ENCODE measurements around the gene MIS18A.
A peak's percentile ranks its signal among the peaks of the same experiment; 100 is the strongest.
"Not testable (repeated sequence)": the region's sequence is repeated elsewhere in the genome, so short reads cannot be mapped to it uniquely, and the experiment has no call there.

MIS18A gene, protein sequence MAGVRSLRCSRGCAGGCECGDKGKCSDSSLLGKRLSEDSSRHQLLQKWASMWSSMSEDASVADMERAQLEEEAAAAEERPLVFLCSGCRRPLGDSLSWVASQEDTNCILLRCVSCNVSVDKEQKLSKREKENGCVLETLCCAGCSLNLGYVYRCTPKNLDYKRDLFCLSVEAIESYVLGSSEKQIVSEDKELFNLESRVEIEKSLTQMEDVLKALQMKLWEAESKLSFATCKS

DNA sequence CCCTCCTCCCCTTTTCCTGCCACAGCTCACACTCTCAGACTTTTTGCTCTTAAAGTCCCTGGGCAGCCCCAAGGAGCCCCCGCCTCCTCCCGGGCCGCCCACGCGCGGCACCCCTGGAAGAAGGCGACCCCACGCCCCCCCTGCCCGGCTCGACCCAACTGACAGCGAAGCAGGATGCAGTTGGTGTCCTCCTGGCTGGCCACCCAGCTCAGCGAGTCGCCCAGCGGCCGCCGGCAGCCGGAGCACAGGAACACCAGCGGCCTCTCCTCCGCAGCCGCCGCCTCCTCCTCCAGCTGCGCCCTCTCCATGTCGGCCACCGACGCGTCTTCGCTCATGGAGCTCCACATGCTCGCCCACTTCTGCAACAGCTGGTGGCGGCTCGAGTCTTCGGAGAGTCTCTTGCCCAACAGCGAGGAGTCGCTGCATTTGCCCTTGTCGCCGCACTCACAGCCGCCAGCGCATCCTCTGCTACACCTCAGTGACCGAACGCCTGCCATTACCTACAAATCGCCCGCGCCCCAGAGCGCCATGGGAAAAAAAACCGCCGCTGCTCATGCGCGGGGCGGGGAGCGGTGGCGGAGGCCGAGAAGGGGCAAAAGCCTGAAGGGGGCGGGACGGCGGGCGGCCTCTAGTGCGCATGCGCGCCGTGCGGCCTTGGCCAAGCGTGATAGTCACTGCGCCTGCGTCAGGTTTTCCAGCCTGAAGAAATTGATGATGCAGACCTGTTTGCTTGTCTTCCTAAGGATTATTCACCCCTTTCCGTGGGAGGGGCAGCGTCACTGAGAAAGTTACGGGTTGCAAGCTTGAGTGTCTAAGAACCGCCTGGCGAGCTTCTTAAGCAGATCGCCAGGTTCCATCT, at the start of gene MIS18A:
TSS of gene MIS18A (minus strand) at position 532 of the 859 bp plus-strand sequence. CDS start at position 497, 35 bp downstream.
- peak; percentile 91 for DNase-seq

DNA sequence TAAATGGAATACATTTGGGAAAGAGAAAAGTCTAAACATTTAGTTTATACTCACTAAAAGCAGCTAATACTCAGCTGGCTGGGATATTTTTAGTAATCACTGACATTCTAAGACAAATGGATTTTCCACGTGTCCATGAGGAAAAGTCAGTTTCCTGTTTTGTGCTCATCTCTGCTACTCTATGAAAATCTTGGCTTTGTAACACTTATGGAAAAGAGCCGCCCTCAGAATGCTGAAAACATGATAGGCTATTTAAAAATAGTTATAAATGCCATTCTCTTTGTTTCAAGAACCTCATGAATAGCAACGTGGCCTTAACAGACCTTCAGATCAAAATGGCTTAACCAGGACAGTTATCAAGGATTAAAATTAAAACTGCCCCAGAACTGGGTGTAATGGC, 49.7 kb upstream of the MIS18A start:
- DNase-seq = no peak

DNA sequence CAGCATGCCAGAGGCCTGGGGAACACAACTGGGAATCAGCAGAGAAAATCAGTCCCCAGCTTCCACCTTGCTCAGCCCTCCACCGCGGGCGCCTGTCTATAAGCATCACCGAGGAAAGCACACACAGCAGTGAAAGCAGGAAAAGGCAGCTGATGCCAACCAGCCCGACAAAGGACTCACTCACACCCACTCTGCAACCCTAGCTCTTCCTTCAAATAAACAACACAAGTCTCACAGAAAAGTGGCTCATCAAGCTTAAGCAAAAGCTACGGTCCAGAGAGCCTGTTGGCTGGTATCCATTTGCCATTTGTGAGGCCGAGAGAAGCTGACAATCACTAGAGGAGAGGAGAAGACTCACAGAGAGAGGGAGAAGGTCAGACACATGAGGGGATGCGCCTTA, 46.9 kb upstream of the MIS18A start:
- DNase-seq = no peak

GRCh38 chr21:32322676-32323075, 43.8 kb upstream of the MIS18A start:
- no peak for DNase-seq

DNA sequence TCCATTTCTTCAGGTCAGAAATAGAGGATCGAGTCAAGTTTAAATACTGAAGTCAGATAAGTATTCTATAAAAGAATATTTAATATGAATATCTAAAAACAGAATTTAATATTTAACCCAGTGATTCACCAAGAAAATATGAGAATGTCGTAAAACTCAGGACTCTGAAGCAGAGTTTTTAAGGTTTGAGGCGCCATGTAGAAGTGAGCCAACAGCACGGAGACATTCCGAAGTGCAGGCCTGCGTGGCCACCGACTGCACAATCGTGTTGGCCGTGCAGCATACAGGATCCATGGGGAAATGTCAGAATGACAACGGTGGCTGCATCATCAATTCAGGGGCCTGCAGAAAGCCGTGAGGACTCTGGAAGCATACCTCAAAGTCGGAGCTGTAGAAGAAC, 43.3 kb upstream of the MIS18A start:
- no peak for DNase-seq

DNA sequence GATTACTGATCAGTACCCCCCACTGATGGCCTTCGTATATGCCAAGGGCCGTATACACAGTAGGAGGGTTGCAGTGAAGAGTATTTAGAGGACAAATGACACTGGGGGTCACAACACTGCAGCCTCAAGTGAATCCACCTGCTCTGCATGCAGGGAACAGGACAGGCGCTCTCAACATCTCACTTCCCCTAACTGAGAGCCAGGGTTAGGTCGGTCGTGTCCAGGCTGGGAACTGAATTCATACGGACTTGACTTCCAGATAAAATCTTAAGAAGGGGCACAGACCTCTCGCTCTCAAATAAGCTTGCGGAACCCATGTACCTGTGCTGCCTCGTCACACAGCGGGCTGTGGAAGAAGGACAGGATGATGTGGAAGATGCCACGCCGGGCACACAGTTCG, 42.6 kb upstream of the MIS18A start:
- no peak for DNase-seq

DNA sequence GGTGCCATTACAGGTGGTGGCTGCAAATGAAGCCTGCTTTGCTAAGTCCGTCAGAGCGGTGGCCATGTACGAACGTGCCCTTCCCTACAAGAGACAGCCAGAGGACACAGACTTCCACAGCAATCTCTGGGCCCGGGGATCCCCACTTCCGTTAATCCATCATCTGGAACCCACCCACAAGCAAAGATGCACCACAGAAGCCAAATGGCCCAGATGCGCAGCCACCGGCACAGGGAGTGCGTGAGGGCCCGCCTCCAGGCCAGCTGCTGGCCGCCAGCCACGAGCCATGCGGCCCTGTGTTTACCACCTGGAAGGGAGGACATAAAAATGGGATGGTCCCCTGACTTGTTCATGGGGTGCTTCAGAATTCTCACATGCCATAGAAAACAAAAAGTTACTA, 41.9 kb upstream of the MIS18A start:
- DNase-seq = no peak

DNA sequence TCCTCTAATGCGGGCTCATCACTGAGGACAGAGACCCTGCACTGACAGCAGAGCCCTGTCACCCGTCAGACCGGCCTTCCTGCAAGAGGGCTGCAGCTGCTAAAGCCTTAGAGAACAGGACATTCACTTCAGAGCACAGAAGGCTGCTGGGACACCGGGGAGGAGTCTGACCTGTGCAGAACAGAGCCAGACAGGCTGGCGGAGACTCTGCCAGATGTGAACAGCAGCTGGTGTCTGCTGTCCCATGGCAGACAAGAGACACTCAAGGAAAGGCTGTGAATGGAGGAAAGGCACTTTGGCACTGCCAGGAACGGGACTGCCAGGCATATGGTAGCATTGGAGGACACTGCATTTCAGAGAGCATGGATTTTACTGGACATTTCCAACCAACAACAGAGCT, 41.2 kb upstream of the MIS18A start:
- no peak for DNase-seq

GRCh38 chr21:32319012-32319411, 40.2 kb upstream of the MIS18A start:
- no peak for DNase-seq

- DNase-seq = no peak
Measured at GRCh38 chr21:32317726-32318125, 38.9 kb upstream of the MIS18A start.

DNA sequence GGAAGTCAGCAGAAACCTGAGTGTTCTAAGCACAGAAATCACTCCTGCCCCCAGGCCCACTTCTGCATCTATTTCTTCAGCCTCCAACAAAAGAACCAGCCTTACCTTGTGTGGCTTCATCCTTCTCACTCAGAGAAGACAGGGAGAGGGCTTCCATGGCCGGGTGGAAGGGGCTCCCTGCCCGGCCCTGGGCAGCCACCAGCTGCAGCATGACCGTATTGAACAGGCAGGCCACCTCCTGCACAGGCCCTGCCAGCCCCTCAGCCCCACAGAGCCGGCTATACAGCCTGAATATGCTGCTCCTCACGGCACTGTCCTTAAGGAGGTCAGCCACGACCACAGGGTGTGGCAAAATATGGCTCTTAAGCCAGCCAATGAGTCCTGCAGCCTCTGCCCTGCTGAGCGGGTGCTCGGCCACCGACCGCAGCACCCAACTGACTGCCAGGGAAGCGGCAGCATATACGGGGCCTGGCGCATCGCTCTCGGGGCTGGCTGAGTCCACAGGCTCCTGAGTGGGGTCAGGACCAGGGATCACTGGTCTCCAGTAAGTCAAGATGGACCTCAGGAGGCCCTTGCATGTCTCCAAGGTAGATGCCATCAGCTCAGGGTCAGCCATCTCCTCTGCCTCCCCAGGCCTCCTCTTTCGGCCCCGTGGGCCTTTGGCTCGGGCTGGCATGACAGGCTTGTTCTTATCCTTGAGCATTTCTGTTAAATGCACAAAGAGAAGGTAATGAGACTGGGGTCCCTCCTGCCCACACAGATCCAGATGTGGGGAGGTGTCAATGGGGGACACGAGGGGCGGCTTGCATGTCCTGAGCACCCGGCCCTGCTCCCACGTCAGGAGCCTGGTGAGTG, 37.7 kb upstream of the MIS18A start:
- DNase-seq = no peak

DNA sequence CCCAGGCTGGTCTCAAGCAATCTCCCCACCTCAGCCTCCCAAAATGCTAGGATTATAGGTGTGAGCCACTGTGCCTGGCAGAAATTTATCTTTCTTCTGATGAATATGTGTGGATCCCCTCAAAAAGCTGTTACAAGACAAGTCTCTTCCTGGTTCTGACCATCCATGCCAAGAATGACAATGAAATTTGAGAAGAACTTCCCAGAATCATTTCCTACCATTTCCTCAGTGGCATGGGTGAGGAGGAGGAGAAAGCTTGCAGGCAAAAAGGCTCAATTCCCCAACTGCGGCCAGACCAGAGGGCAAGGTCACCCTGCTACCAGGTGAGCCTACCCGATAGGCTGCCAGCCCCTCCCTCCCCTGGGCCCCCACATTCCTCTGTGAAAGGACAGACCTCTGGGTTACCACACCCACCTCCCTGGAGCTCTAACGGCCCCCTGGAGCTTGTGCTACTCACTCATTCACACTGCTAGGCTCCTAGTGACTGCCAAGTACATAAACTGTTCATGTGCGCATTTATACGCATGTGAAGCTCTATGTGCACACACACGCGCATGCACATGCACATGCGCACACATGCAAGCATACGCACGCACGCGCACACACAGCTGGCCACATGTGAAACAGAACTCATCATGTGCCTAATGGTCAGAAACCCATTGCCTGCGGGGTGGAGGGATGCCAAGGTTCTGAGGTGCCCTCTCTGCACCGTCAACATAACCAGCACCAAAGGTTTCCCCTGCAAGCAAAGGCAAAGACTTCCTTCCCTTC, 36.8 kb upstream of the MIS18A start:
- DNase-seq = no peak

- no peak for DNase-seq
Measured at GRCh38 chr21:32314806-32315205, 36.0 kb upstream of the MIS18A start.

GRCh38 chr21:32312976-32313375, 34.1 kb upstream of the MIS18A start:
- no peak for DNase-seq

- no peak for DNase-seq
Measured at GRCh38 chr21:32312326-32312725, 33.5 kb upstream of the MIS18A start.

DNA sequence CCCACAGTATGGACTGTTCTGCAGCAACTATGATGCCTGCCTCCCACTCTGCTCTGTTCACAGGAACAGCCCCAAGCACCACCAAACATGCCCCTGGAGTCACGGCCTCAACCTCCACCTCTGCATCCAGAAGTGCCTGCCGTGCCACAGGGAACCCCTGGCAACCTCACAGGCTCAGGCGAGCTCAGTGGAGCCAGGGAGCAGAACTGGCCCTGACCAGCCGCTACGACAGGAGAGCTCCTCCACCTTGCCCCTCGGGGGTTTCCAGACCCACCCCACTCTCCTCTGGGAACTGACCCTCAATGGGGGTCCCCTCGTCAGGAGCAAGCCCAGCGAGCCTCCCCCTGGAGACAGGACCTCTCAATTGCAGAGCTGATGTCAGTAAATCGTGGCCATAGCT, 32.8 kb upstream of the MIS18A start:
- DNase-seq = no peak

DNA sequence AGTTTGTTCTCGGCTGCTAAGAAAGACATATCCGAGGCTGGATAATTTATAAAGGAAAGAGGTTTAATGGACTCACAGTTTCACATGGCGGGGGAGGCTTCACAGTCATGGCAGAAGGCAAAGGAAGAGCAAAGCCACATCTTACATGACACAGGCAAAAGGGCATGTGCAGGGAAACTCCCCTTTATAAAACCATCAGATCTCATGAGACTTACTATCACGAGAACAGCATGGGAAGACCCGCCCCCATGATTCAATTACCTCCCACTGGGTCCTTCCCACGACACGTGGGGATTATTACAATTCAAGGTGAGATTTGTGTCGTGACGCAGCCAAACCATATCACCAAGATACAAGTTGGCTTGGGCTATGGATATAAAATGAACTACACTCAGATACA, 32.1 kb upstream of the MIS18A start:
- not testable (repeated sequence) for DNase-seq

- DNase-seq = no peak
Measured at GRCh38 chr21:32309906-32310460, 31.1 kb upstream of the MIS18A start.

- no peak for DNase-seq
Measured at GRCh38 chr21:32308696-32309095, 29.8 kb upstream of the MIS18A start.

DNA sequence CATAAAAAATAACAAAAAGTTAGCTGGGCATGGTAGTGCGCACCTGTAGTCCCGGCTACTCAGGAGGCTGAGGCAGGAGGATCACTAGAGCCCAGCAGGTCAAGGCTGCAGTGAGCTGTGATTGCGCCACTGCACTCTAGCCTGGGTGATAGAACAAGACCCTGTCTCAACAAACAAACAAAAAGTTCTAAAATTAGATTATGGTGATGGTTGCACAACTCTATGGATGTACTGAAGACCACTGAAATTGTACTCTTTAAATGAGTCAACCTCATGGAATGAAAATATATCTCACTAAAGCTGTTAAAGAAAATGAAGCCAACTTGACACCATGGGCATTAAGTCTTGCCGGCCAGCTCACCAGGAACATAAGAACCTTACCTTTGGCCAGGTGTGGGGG, 28.9 kb upstream of the MIS18A start:
- no peak for DNase-seq

DNA sequence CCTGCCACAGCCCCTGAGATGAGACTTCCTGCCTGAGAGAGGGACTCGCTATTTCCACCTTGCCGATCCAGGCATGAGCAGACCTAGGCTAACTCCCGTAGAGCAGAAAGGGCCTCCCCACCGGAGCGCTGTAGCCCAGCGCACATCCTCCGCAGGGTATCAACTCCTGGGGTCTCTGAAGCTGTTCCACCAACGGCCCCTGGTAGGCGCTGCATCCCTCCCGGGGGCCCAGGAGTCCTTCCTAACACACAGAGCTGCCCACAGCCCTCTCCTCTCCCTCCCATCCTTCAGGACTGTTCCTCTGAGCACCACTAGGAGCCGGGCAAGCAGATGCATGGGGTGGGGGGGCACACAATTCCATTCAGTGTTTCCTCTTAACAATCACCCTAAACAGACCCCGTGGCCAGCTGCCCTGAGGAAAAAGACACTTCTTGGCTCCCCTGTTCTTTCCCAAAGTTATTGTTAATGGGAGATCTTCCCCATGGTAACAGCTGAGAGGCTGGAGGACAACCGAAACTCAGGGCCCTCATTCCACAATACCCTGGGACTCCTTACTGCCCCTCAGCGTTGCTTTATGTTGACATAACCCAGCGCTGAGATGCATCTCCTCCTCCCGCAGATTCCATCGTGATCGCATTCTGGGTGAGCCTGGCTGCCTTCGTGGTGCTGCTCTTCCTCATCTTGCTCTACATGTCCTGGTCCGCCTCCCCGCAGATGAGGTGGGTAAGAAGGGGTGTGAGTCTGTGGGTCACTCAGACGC, 27.4 kb upstream of the MIS18A start:
- DNase-seq = no peak

DNA sequence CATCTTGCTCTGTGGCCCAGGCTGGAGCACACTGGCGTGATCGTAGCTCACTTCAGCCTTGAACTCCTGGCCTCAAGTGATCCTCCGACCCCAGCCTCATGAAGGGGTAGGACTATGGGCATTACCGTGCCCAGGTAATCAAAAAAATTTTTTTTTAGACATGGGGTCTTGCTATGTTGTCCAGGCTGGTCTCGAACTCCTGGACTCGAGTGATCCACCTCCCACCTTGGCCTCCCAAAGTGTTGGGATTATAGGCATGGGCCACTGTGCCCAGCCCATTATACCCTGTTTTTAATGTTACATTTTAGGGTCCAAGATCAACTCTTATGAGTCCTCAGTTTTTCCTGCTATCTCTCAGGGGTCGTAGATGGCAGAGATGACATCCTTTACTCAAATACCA, 26.1 kb upstream of the MIS18A start:
- DNase-seq = no peak

Data from NCI-H1436 (cell line).